Activated CD4-positive, alpha-beta T cell treated with anti-CD3 and anti-CD28 coated beads, Interleukin-2, amount 10 ng/mL, durations not matched to agents 24 days and 14 days (primary cell): Measurements from ENCODE around the gene CFAP119. TPM values are rescaled to one million over a fixed set of nuclear protein-coding genes. Genes with fewer than 3 reads are reported as not detected.

Experiments
- DNase-seq: peaks from one replicate; pipeline ENCODE4 v3.0.0; 2022
- H3K27ac Mint-ChIP-seq: one replicate; pipeline ENCODE4 v1.8.0; 2022; ENCODE audit warnings: mild to moderate bottlenecking, mixed read lengths
- H3K27me3 Mint-ChIP-seq: one replicate; pipeline ENCODE4 v1.8.0; 2022; ENCODE audit warnings: mixed read lengths
- H3K36me3 Mint-ChIP-seq: one replicate; pipeline ENCODE4 v1.8.0; 2022; ENCODE audit warnings: low read depth, mild to moderate bottlenecking, mixed read lengths
- H3K4me1 Mint-ChIP-seq: one replicate; pipeline ENCODE4 v1.8.0; 2021; ENCODE audit warnings: mixed read lengths
- H3K4me3 Mint-ChIP-seq: one replicate; pipeline ENCODE4 v1.8.0; 2022; ENCODE audit warnings: mild to moderate bottlenecking, moderate library complexity, mixed read lengths
- H3K9me3 Mint-ChIP-seq: one replicate; pipeline ENCODE4 v1.8.0; 2021; ENCODE audit warnings: mixed read lengths
- intact Hi-C: fragments of 100-400 bp; cut with micrococcal nuclease; formaldehyde crosslinking; loops from one replicate; pipeline ENCODE4 v1.15.1; 2023
- total RNA-seq: library from RNA; stranded (reverse); gene quantifications from 2 replicates; pipeline ENCODE4 v1.2.3, GENCODE V29; 2022

The CFAP119 gene
- total RNA-seq, 1 donor from 2014 or later, result 4.0 TPM

DNA sequence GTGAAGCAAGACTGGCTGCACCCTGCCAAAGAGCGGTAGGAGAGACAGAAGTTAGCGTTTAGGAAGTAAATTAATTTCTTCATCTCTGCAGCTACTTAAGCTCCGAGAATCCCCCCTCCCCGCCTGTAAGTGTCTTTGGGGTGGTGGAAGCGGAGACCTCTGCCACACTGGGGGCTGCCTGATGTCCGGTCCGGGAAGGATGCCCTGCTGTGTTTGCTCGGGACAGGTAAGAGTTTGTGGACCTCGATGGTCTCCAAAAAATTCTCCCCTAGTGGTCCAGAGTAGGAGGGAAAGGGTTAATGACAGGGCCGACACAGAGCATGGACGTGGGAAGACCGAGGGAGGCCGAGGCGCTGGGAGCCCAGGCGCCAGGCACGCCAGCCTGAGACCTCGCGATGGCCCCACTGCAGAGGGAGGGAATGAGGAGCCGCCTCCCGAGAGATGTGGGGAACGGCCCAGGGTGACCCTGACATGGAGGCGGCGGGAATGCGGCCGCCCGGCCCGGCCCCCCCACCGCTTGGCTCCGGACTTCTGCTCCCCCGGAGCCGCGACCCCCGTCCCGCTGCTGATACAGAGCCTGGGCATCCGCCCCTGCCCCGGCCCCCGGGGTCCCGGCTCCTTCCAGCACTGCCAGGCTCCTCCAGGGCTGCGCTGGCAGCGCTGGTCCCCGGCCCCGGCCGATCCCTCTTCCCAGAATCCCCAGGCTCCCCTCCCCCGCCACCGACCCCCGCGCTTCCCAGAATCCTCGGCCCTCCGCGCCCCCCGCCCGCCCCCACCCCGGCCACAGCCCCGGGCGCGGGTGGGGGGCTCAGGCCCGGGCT, 24.5 kb upstream of the CFAP119 start:
- H3K36me3 Mint-ChIP-seq, result no peaks in the 10 kb centered on the region
- no peaks in the 10 kb centered on the region for H3K9me3 Mint-ChIP-seq
- peaks cover 30% of the 10 kb centered on the region for H3K27me3 Mint-ChIP-seq
- no peak overlapping the region for H3K27ac Mint-ChIP-seq
- DNase-seq, result no peak
- peaks cover 4% of the 10 kb centered on the region for H3K4me1 Mint-ChIP-seq
- peak overlapping the region; percentile 71 for H3K4me3 Mint-ChIP-seq
- intact Hi-C loops, result no loop called here

DNA sequence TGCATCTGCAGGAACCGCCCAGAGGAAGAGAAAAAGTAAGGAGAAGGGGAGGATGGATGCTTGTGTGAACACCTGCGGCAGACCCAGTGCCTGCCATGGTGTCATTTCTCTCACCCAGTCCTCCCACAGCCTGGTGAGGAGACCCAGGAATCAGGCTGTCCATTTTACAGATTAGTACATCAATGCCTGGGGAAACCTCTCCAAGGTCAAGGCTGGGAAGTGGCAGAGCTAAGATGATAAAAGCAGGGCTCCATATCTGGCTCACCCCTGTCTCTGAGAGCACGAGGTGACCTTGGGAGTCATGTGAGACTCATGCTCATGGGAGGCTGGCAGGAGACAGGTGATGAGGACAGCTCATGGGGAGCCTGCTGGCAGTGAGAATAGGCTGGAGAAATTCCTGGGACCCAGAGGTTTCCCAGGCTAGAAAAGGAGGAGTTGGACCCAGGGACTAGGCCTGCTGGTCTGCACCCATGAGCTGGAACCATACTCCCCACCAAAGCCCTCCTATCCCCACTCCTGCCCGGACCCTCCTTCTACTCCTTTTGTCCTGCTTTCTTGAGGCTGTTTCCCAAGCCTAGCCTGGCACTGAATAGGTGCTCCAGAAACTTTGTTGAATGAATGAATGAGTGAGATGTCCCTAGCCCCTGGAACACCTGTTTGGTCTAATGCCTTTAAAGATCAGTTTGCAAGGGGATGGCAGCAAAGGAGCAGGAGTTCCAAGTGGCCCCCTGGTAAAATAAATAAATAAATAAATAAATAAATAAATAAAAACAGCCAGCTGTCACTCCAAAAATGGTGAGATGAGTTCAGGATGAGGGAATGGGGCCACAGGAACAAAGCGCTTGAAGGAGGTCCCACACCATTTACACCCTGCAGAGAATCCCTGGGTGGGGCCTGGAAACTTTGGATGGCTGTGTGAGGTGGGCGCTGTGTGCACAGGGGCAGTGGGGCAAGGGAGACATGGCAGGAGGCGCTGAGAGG, 23.6 kb upstream of the CFAP119 start:
- DNase-seq, result no peak
- Mint-ChIP-seq H3K27ac (no peak overlapping the region), H3K36me3 (no peaks in the 10 kb centered on the region), H3K4me1 (peaks cover 4% of the 10 kb centered on the region), H3K4me3 (peak overlapping the region; percentile 71), H3K9me3 (no peaks in the 10 kb centered on the region), H3K27me3 (peaks cover 30% of the 10 kb centered on the region)
- intact Hi-C loops, result no loop called here

GRCh38 chr16:30784215-30784614, 22.4 kb upstream of the CFAP119 start:
- intact Hi-C loops, result no loop called here
- Mint-ChIP-seq H3K27ac (no peak overlapping the region), H3K4me1 (peaks cover 4% of the 10 kb centered on the region), H3K36me3 (no peaks in the 10 kb centered on the region), H3K27me3 (peaks cover 30% of the 10 kb centered on the region), H3K4me3 (no peak overlapping the region), H3K9me3 (no peaks in the 10 kb centered on the region)
- no peak for DNase-seq

DNA sequence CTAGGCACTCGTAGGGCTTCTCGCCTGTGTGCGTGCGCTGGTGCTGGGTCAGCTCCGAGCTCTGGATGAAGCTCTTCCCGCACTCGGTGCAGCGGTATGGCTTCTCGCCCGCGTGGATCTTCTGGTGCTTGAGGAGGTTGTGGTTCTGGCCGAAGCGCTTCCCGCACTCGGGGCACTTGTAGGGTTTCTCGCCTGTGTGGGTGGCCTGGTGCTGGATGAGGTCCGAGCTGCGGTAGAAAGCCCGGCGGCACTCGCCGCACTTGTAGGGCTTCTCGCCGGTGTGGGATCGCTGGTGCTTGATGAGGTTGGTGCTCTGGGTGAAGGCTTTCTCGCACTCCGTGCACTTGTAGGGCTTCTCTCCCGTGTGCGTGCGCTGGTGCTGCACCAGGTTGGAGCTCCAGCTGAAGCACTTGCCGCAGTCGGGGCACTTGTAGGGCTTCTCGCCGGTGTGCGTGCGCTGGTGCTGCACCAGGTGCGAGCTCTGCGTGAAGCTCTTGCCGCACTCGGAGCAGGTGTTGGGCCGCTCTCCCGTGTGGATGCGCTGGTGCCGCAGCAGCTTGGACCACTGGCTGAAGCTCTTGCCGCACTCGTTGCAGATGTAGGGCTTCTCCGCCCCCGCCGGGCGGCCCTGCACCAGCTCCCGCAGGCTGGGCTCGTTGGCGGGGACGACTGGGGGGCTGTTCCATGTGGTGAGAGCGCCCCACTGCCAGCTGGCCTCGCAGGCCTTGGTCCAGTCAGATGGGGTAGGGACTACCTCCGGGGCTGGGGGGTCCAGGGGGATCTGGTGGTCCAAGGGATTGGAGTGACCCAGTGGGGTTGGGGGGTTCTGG, 21.6 kb upstream of the CFAP119 start:
- peaks cover 27% of the 10 kb centered on the region for H3K27me3 Mint-ChIP-seq
- no peak overlapping the region for H3K27ac Mint-ChIP-seq

DNA sequence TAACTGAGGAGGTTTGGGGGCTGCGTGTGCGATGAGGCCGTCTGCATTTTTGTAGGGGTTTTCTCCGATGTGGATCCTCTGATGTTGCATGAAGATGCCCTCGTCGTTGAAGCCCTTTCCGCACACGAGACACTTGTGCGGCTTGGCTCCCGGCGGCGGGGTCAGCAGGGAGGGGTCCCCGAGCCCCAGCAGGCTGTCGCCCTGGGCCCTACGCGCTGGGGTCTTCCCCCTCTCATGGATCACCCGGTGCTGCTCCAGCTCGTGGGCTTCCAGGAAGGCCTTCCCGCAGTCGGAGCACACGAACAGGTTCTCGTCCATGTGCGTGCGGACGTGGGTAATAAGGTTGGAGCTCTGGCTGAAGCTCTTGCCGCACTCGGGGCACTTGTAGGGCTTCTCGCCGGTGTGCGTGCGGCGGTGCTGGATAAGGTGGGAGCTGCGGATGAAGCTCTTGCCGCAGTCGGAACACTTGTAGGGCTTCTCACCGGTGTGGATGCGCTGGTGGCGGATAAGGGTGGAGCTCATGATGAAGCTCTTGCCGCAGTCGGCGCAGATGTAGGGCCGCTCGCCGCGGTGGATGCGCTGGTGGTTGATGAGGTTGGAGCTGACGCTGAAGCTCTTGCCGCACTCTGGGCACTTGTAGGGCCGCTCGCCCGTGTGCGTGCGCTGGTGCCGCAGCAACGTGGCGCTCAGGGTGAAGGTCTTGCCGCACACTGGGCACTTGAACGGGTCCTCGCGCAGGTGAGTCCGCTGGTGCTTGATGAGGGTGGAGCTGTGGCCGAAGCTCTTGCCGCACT, 20.8 kb upstream of the CFAP119 start:
- H3K9me3 Mint-ChIP-seq, result no peaks in the 10 kb centered on the region
- no peak for DNase-seq

More for the DNA sequence above, 21.6 kb upstream of the CFAP119 start:
- intact Hi-C loops, result no loop called here
- no peak for DNase-seq
- Mint-ChIP-seq H3K36me3 (no peaks in the 10 kb centered on the region), H3K9me3 (no peaks in the 10 kb centered on the region), H3K4me3 (no peak overlapping the region), H3K4me1 (peaks cover 4% of the 10 kb centered on the region)

DNA sequence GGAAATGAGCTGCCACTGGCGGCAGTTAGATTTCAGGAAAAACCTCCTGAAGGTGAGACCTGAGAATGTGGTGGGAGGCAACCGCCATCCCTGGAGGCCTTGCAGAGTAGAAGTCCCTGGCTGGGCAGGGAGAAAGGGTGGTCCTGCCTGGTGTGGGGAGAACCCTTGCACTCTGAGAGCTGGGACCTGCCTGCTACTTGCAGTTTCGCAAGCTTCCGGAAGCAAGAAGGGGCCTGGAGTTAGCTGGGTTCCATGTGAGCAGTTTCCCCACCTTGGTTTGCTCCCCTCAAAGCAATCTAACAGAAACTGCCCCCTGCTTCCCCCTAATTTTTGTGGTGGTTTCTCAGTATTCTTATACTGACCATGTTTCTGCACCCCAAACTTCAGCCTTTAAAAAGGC, 18.7 kb upstream of the CFAP119 start:
- peaks cover 9% of the 10 kb centered on the region for H3K27me3 Mint-ChIP-seq
- DNase-seq, result no peak
- H3K9me3 Mint-ChIP-seq, result no peaks in the 10 kb centered on the region

More for the DNA sequence above, 20.8 kb upstream of the CFAP119 start:
- intact Hi-C loops, result no loop called here
- H3K4me3 Mint-ChIP-seq, result no peak overlapping the region
- H3K27ac Mint-ChIP-seq, result no peak overlapping the region
- peaks cover 22% of the 10 kb centered on the region for H3K27me3 Mint-ChIP-seq
- peaks cover 4% of the 10 kb centered on the region for H3K4me1 Mint-ChIP-seq
- H3K36me3 Mint-ChIP-seq, result no peaks in the 10 kb centered on the region

GRCh38 chr16:30780021-30780420, 18.2 kb upstream of the CFAP119 start:
- Mint-ChIP-seq H3K4me3 (no peak overlapping the region), H3K4me1 (peaks cover 9% of the 10 kb centered on the region), H3K9me3 (no peaks in the 10 kb centered on the region), H3K36me3 (peaks cover 5% of the 10 kb centered on the region), H3K27ac (no peak overlapping the region), H3K27me3 (peaks cover 3% of the 10 kb centered on the region)
- intact Hi-C loops, result no loop called here
- DNase-seq, result no peak

More for the DNA sequence above, 18.7 kb upstream of the CFAP119 start:
- H3K27ac Mint-ChIP-seq, result no peak overlapping the region
- peaks cover 6% of the 10 kb centered on the region for H3K4me1 Mint-ChIP-seq
- peaks cover 2% of the 10 kb centered on the region for H3K36me3 Mint-ChIP-seq
- no peak overlapping the region for H3K4me3 Mint-ChIP-seq
- intact Hi-C loops, result no loop called here

DNA sequence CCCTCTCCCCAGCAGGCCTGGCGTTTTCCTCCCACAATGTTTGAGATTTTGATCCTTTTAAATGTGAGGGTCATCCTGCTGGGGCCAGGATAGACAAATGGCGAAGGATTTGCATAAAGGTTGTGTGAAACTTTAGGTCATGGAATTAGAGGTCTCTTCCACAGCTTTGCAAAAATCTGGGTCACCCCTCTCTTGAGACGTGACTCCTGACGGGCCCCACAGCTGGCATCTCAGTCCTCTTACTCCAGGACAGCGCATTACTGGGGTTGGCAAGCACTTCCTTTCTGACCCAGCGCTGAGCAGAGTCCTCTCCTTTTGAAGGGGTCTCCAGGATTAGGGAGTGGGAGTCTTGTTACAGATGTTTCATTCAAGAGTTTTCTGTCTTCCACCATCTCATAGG, 17.7 kb upstream of the CFAP119 start:
- Mint-ChIP-seq H3K36me3 (peaks cover 5% of the 10 kb centered on the region), H3K9me3 (no peaks in the 10 kb centered on the region), H3K4me3 (no peak overlapping the region), H3K4me1 (peaks cover 14% of the 10 kb centered on the region), H3K27ac (no peak overlapping the region), H3K27me3 (no peaks in the 10 kb centered on the region)
- DNase-seq, result no peak
- intact Hi-C loops, result loop anchor here (5.0 kb wide), 1 partner anchor 33 kb away; no protein-coding TSS in a partner anchor

- peaks cover 5% of the 10 kb centered on the region for H3K36me3 Mint-ChIP-seq
- intact Hi-C loops, result loop anchor here (5.0 kb wide), 1 partner anchor 34 kb away; no protein-coding TSS in a partner anchor
- H3K4me1 Mint-ChIP-seq, result peaks cover 15% of the 10 kb centered on the region
Observed at GRCh38 chr16:30778549-30779244, 16.8 kb upstream of the CFAP119 start.

DNA sequence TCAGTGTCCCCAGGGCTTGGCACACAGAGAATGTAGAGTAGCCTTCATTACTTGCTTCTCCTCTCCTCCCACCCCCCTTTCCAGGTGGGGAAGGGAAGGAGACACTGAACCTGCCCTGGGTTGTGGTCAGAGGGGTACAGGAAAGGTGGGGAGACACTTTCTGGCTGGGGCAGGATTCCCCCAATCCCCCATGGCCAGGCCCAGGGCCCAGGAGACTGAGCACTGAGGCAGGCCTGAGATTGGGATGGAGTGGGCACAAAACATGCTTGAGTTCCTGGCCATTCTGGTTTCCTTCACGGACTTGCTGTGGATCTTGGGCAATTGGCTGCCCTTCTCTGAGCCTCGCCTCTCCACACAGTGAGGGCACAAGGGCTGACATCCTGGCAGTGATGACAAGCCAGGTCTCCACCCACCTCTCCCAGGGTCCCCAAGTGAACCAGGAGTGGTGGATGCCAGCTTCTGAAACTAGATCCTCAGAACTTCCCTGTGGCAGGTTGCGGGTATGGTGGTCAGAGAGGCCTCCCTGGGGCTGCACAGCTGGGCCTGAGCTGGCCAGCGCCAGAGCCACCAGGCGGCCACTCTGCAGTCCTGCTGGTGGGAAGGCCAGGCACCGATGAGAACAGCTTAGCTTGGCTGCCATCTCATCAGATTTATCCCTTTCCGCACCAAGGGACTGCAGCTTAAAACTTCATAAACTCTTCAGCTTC, 15.9 kb upstream of the CFAP119 start:
- Mint-ChIP-seq H3K27ac (peak overlapping the region; percentile 40), H3K4me3 (peak overlapping the region; percentile 91), H3K36me3 (peaks cover 12% of the 10 kb centered on the region), H3K4me1 (peaks cover 19% of the 10 kb centered on the region), H3K27me3 (no peaks in the 10 kb centered on the region), H3K9me3 (no peaks in the 10 kb centered on the region)
- intact Hi-C loops, result loop anchor here (5.0 kb wide), 1 partner anchor 35 kb away; no protein-coding TSS in a partner anchor
- DNase-seq, result no peak

More at GRCh38 chr16:30778549-30779244, 16.8 kb upstream of the CFAP119 start:
- peak overlapping the region; percentile 15 for H3K4me3 Mint-ChIP-seq
- no peaks in the 10 kb centered on the region for H3K27me3 Mint-ChIP-seq
- H3K9me3 Mint-ChIP-seq, result no peaks in the 10 kb centered on the region
- no peak for DNase-seq
- H3K27ac Mint-ChIP-seq, result peak overlapping the region; percentile 52

DNA sequence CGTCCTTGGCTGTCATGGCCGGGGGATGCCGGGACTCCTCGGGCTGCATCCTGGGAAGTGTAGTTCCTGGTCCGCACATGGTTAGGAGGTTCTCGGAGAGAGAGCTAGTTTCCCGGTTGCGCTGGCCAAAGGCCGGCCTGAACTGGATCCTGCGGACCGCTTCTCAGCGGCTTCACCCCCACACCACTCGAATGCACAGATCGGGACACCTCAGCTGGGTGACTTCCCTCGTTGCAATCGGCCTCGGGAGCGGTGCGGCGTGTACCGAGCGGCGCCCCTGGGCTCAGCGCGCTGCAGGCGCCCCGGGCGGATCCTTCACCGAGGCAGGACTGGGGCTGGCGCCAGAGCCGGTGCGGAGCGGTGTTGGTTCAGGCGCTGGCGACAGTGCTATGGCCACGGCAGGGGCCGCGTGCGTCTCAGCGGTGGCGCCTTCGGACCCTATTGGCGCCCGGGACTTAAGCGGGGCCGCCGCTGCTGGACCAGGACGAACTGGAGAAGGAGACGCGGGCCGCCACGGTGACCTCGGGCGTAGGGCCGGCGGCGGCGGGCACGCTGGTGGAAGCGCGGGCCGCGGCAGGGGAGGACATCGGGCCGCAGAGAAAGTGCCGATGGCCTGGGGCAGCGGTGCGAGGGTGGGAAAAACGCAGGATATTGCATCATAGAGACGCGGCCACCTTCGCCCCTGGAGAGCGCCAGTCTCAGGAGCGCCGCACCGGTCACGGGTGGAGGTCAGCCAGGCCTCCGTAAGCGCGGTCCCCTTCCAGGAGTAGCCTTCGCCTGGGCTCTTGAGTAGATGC, 13.7 kb upstream of the CFAP119 start:
- intact Hi-C loops, result loop anchor here (1.0 to 5.0 kb wide), 3 partner anchors 13 to 147 kb away; partner anchors contain the start of genes CFAP119, FBXL19 and RNF40
- Mint-ChIP-seq H3K36me3 (peaks cover 27% of the 10 kb centered on the region), H3K9me3 (no peaks in the 10 kb centered on the region), H3K27me3 (no peaks in the 10 kb centered on the region), H3K27ac (peak overlapping the region; percentile 95), H3K4me3 (peak overlapping the region; percentile 91), H3K4me1 (peaks cover 22% of the 10 kb centered on the region)
- DNase-seq, result peak; percentile 90
